Karpas-422 (cell line): ENCODE measurements around the gene FBXL7. TPM values are rescaled to one million over a fixed set of nuclear protein-coding genes. Genes with fewer than 3 reads are reported as not detected.

Experiments used
- DNase-seq: peaks from one replicate; pipeline ENCODE4 v3.0.0-alpha.2; 2015
- H2AFZ ChIP-seq: fragments of 200-600 bp; sonication (generic); 2 replicates; pipeline ENCODE4 v1.6.1; 2014; ENCODE audit warnings: antibody characterized with exemption, low read length, mixed read lengths
- H3K27ac ChIP-seq: fragments of 200-600 bp; sonication (generic); 2 replicates; pipeline ENCODE4 v1.5.1; 2014; ENCODE audit warnings: mild to moderate bottlenecking, low read length, moderate library complexity
- H3K27me3 ChIP-seq: fragments of 200-600 bp; sonication (generic); 2 replicates; pipeline ENCODE4 v1.6.1; 2014; ENCODE audit warnings: low read length, mixed read lengths
- H3K36me3 ChIP-seq: fragments of 200-600 bp; sonication (generic); 2 replicates; pipeline ENCODE4 v1.6.1; 2014; ENCODE audit warnings: low read length, mixed read lengths; ENCODE audit not compliant: insufficient read depth
- H3K4me1 ChIP-seq: fragments of 200-600 bp; sonication (generic); 2 replicates; pipeline ENCODE4 v1.6.1; 2014; ENCODE audit warnings: mild to moderate bottlenecking, low read length, mixed read lengths
- H3K4me2 ChIP-seq: fragments of 200-600 bp; sonication (generic); 2 replicates; pipeline ENCODE4 v1.6.1; 2014; ENCODE audit warnings: low read length, low read depth, mild to moderate bottlenecking; ENCODE audit not compliant: poor library complexity, severe bottlenecking
- H3K4me3 ChIP-seq: fragments of 200-600 bp; sonication (generic); 2 replicates; pipeline ENCODE4 v1.5.1; 2014; ENCODE audit warnings: mild to moderate bottlenecking, antibody characterized with exemption, low read length, mixed read lengths
- H3K79me2 ChIP-seq: fragments of 200-600 bp; sonication (generic); 2 replicates; pipeline ENCODE4 v1.6.1; 2014; ENCODE audit warnings: mild to moderate bottlenecking, low read length, mixed read lengths
- H3K9ac ChIP-seq: fragments of 200-600 bp; sonication (generic); 2 replicates; pipeline ENCODE4 v1.6.0; 2014; ENCODE audit warnings: low read length
- H3K9me2 ChIP-seq: fragments of 200-600 bp; sonication (generic), shearing (Covaris generic); replicated peaks from 2 replicates; pipeline ENCODE4 v1.6.0; 2014; ENCODE audit warnings: mild to moderate bottlenecking, low read length, moderate library complexity; ENCODE audit not compliant: insufficient read depth
- H3K9me3 ChIP-seq: fragments of 300-700, 200-600 bp; sonication (generic); 2 replicates; pipeline ENCODE4 v1.6.1; 2014; ENCODE audit warnings: low read length, mixed read lengths
- H4K20me1 ChIP-seq: fragments of 200-600 bp; sonication (generic); 2 replicates; pipeline ENCODE4 v1.6.1; 2014; ENCODE audit warnings: mild to moderate bottlenecking, antibody characterized with exemption, low read length, low read depth; ENCODE audit not compliant: insufficient read depth
- total RNA-seq: library from RNA; depleted of rRNA; stranded (reverse); fragments of >200 nt; shearing (Covaris generic); gene quantifications from 2 replicates; pipeline ENCODE4 v1.2.3, GENCODE V29; 2014; ENCODE audit warnings: low replicate concordance

Gene FBXL7
- total RNA-seq, 1 experiment from 2014 or later = not detected

DNA sequence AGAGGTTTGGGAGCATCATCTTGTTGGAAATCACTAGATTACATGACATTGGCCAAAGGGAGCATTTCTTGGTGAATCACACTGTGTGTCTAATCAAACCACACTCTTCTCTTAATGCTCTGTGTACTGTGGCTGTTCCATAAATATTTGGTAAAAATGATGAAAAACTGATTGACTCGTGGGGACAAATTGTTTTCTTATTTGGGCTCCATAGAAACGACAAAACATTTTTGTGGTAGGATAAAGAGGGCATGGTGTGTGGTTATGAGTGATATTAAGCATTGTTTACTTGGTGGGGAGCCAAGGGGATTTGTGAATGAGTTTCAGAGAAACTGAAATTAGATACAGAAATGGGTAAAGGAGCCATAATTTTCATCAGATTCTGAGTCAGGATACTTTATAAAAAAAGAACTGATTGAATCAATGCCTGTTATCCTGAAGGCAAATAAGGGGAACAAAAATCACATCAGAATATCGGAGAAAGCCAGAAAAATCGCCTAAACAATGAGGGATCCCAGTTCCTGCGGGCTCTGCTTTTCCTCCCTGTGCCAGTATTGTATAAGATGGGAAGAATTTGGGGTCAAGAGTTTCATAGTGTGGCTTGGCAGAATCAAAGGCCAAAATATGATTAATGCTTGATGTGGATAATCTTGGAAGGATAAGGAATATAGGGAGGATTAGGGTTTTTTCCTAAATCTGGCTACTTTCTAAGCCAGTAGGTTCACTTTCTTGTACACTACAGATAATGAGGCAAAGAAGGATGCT is 33.3 kb downstream of the FBXL7 start:
- Histone ChIP-seq H3K27ac (no peak overlapping the region), H3K4me1 (no peaks in the 10 kb centered on the region), H3K4me3 (no peak overlapping the region), H3K9me3 (peaks cover 21% of the 10 kb centered on the region), H3K79me2 (no peaks in the 10 kb centered on the region), H3K36me3 (no peaks in the 10 kb centered on the region), H4K20me1 (no peaks in the 10 kb centered on the region), H2AFZ (no peak overlapping the region), H3K27me3 (no peaks in the 10 kb centered on the region), H3K4me2 (no peak overlapping the region), H3K9me2 (no peaks in the 10 kb centered on the region), H3K9ac (no peak overlapping the region)
- no peak for DNase-seq

DNA sequence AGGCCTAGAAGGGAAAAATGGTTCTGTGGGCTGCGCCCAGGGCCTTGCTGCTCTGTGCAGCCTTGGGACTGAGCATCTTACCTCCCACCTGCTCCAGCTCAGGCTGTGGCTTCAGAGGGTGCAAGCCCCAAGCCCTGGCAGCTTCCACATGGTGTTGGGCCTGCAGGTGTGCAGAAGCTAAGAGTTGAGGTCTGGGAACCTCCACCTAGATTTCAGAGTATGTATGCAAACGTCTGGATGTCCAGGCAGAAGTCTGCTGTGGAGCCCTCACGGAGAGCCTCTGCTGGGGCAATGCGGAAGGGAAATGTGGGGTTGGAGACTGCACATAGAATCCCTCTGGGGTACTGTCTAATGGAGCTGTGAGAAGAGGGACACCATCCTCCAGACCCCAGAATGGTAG is 36.0 kb downstream of the FBXL7 start:
- H3K9me2 ChIP-seq = no peaks in the 10 kb centered on the region
- H4K20me1 ChIP-seq = no peaks in the 10 kb centered on the region
- no peaks in the 10 kb centered on the region for H3K4me1 ChIP-seq
- no peak overlapping the region for H2AFZ ChIP-seq
- no peak overlapping the region for H3K4me3 ChIP-seq
- DNase-seq = no peak
- H3K27ac ChIP-seq = no peak overlapping the region
- no peaks in the 10 kb centered on the region for H3K36me3 ChIP-seq
- H3K79me2 ChIP-seq = no peaks in the 10 kb centered on the region
- H3K9me3 ChIP-seq = peaks cover 24% of the 10 kb centered on the region
- H3K9ac ChIP-seq = no peak overlapping the region
- H3K4me2 ChIP-seq = no peak overlapping the region
- no peaks in the 10 kb centered on the region for H3K27me3 ChIP-seq

DNA sequence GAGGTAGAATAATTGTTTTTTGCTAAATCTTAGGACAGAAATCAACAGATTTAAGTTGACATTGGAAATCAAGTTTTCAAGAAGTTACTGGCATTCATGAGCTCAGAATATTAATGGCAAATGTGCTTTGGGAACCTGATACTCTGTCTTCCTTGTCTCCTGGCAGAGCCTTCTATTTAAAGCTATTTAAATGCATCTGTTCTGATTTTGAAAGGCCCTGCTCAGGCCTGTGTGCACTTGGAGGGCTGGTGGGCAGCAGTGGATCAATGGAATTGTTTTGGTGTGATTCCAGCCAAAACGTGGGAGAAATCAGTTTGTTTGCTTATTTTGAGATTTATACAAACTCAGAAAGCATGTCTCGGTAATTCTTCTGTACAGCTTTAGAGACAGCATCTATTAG is 38.5 kb downstream of the FBXL7 start:
- no peak for DNase-seq
- Histone ChIP-seq H3K4me1 (no peaks in the 10 kb centered on the region), H3K36me3 (no peaks in the 10 kb centered on the region), H4K20me1 (no peaks in the 10 kb centered on the region), H3K27me3 (no peaks in the 10 kb centered on the region), H3K4me2 (no peak overlapping the region), H2AFZ (no peak overlapping the region), H3K9ac (no peak overlapping the region), H3K9me2 (no peaks in the 10 kb centered on the region), H3K9me3 (peaks cover 16% of the 10 kb centered on the region), H3K27ac (no peak overlapping the region), H3K79me2 (no peaks in the 10 kb centered on the region), H3K4me3 (no peak overlapping the region)

DNA sequence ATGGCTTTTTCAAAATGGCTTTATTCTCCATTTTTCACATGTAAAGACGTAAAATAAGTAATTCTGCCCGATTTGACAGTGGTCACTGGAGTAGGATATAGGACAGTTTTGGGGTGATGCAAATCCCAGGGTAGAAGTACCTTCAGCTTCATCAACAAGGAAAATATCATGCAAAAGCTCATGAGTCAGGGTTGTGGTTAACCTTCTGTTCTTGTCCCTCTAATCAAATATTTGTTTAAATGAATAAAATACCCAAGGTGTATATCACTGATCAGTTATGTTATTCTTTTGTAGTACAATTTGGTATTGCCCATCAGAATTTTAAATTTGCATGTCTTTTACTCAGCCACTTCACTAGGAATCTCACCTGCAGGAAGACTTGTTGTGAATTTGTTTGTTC is 40.0 kb downstream of the FBXL7 start:
- no peak overlapping the region for H3K27ac ChIP-seq
- H3K4me2 ChIP-seq = no peak overlapping the region
- no peak for DNase-seq
- H2AFZ ChIP-seq = no peak overlapping the region
- peaks cover 11% of the 10 kb centered on the region for H3K9me3 ChIP-seq
- no peaks in the 10 kb centered on the region for H3K9me2 ChIP-seq
- no peaks in the 10 kb centered on the region for H3K4me1 ChIP-seq
- no peak overlapping the region for H3K9ac ChIP-seq
- H4K20me1 ChIP-seq = no peaks in the 10 kb centered on the region
- no peaks in the 10 kb centered on the region for H3K79me2 ChIP-seq
- no peaks in the 10 kb centered on the region for H3K27me3 ChIP-seq
- H3K36me3 ChIP-seq = no peaks in the 10 kb centered on the region
- H3K4me3 ChIP-seq = no peak overlapping the region

DNA sequence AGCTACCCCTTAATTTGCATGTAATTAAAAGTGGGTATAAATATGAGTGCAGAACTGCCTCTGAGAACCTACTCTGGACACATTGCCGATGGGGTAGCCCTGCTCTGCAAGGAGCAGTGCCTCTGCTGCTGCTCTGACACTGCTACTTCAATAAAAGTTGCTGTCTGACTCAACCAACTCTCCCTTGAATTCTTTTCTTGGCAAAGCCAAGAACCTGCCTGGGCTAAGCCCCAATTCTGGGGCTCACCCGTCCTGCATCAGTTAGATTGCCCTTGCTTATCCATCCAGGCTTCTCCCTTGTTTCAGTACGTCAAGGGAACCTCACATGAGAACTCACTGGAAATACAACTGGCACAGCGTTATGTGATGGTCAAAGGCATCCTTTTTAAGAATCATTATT is 44.1 kb downstream of the FBXL7 start:
- no peaks in the 10 kb centered on the region for H3K79me2 ChIP-seq
- no peaks in the 10 kb centered on the region for H3K9me2 ChIP-seq
- H3K9me3 ChIP-seq = peaks cover 8% of the 10 kb centered on the region
- no peak overlapping the region for H2AFZ ChIP-seq
- no peaks in the 10 kb centered on the region for H3K27me3 ChIP-seq
- H3K4me2 ChIP-seq = no peak overlapping the region
- H3K4me3 ChIP-seq = no peak overlapping the region
- no peak for DNase-seq
- no peaks in the 10 kb centered on the region for H3K36me3 ChIP-seq
- H3K4me1 ChIP-seq = no peaks in the 10 kb centered on the region
- H4K20me1 ChIP-seq = no peaks in the 10 kb centered on the region
- H3K9ac ChIP-seq = no peak overlapping the region
- no peak overlapping the region for H3K27ac ChIP-seq

GRCh38 chr5:15545082-15545481 is 45.1 kb downstream of the FBXL7 start:
- H3K9ac ChIP-seq = no peak overlapping the region
- H3K4me2 ChIP-seq = no peak overlapping the region
- no peaks in the 10 kb centered on the region for H3K36me3 ChIP-seq
- peaks cover 5% of the 10 kb centered on the region for H3K9me3 ChIP-seq
- no peaks in the 10 kb centered on the region for H4K20me1 ChIP-seq
- no peak overlapping the region for H3K4me3 ChIP-seq
- no peak overlapping the region for H2AFZ ChIP-seq
- no peaks in the 10 kb centered on the region for H3K4me1 ChIP-seq
- no peaks in the 10 kb centered on the region for H3K9me2 ChIP-seq
- no peaks in the 10 kb centered on the region for H3K79me2 ChIP-seq
- H3K27ac ChIP-seq = no peak overlapping the region
- no peak for DNase-seq
- H3K27me3 ChIP-seq = no peaks in the 10 kb centered on the region

DNA sequence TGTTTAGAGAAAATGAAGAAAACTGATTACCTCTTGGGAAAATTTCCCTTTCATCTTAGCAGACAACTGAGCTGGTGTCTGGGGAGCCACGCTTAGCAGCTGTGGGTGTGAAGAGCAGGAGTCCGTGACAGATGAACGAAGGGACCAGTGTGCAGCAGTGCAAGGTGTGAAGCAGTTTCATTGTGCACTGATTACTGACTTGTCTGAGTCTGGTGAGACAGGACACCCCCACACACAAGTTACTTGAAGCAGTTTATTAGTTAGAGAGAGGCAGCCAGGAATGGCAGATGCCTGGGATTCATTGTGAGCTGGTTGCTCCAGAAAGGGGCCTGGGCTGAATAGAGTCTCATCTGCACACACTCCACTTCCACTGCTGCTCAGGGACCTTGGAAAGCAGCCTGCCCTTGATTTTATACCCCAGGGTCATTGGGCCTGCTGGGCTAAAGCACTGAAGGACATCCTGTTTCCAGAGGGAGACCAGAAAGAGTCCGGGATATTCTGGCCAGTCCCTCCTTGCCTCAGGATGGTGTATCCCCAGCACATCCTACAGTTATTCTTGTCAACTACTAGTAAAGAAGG is 47.4 kb downstream of the FBXL7 start:
- Histone ChIP-seq H3K9ac (no peak overlapping the region), H3K4me2 (no peak overlapping the region), H3K27ac (no peak overlapping the region), H3K4me3 (no peak overlapping the region), H3K27me3 (no peaks in the 10 kb centered on the region), H3K36me3 (no peaks in the 10 kb centered on the region), H3K9me2 (no peaks in the 10 kb centered on the region), H3K79me2 (no peaks in the 10 kb centered on the region), H3K9me3 (peaks cover 6% of the 10 kb centered on the region; the same call in 1 of the 2 replicates), H3K4me1 (no peaks in the 10 kb centered on the region), H2AFZ (no peak overlapping the region), H4K20me1 (no peaks in the 10 kb centered on the region)
- no peak for DNase-seq

DNA sequence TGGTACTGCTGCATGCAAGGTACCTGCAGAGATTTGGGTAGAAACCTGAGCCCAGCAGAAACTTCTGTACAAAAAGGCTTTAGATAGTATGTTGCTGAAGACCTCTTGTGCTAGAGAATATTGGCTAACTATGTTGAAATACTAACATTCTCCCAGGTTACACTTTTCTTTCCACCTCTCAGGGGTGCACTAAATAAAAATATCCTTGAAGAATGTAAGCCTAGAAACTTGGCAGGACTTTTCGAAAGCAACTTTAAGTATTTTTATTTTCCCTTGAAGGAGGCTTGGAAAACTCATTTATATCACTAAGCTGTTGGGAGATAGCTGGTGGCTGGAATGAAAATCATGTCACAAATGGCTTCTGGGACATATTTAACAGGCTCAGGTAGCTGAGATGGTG is 50.0 kb downstream of the FBXL7 start:
- DNase-seq = no peak
- no peak overlapping the region for H3K4me2 ChIP-seq
- no peak overlapping the region for H2AFZ ChIP-seq
- H3K79me2 ChIP-seq = no peaks in the 10 kb centered on the region
- H3K9me3 ChIP-seq = peaks cover 7% of the 10 kb centered on the region; the same call in 1 of the 2 replicates
- H3K27ac ChIP-seq = no peak overlapping the region
- H3K4me1 ChIP-seq = no peaks in the 10 kb centered on the region
- no peak overlapping the region for H3K9ac ChIP-seq
- H3K27me3 ChIP-seq = no peaks in the 10 kb centered on the region
- H3K4me3 ChIP-seq = no peak overlapping the region
- no peaks in the 10 kb centered on the region for H3K9me2 ChIP-seq
- no peaks in the 10 kb centered on the region for H3K36me3 ChIP-seq
- H4K20me1 ChIP-seq = no peaks in the 10 kb centered on the region
